ENCODE data around the gene PKN1. TPM values are rescaled to one million over a fixed set of nuclear protein-coding genes. Genes with fewer than 3 reads are reported as not detected.

Gene PKN1
- total and polyA plus RNA-seq, 9 of the 15 experiments (the other 6 are each of a cell fraction or from before 2014, with no cell fraction given) = 0.30 to 228 (median 77.5) TPM

GRCh38 chr19:14497228-14497921 is 64.3 kb downstream of the PKN1 start (continued):
- TF ChIP-seq CHD7 (IDR thresholded peaks at IDR 0.05; ENCODE audit: low read depth, low read length) (no peak), THRAP3 (IDR thresholded peaks at IDR 0.05; ENCODE audit: borderline replicate concordance) (no peak), ZNF551 (CRISPR knock-in tag; IDR thresholded peaks at IDR 0.05) (no peak), ZKSCAN1 (IDR thresholded peaks at IDR 0.05; ENCODE audit: low read depth, low read length) (no peak), FOXP4 (CRISPR knock-in tag; IDR thresholded peaks at IDR 0.05; ENCODE audit: borderline replicate concordance) (no peak), EWSR1 (IDR thresholded peaks at IDR 0.05; ENCODE audit: borderline replicate concordance, low read depth, partially characterized antibody) (no peak), MTA1 (IDR thresholded peaks at IDR 0.05; ENCODE audit: borderline replicate concordance) (no peak), TEAD1 (CRISPR knock-in tag; IDR thresholded peaks at IDR 0.05) (0 out of 4 replicates have a peak, but pooled peaks of 1 of the 2 experiments have one; percentile 35), ZKSCAN8 (CRISPR knock-in tag; IDR thresholded peaks at IDR 0.05) (no peak), TSC22D4 (tag; IDR thresholded peaks at IDR 0.05) (no peak), ZNF143 (CRISPR knock-in tag; IDR thresholded peaks at IDR 0.05) (peak; percentile 67), SRSF3 (IDR thresholded peaks at IDR 0.05; ENCODE audit: insufficient read depth, low read length) (no peak), FOXK1 (CRISPR knock-in tag; IDR thresholded peaks at IDR 0.05; ENCODE audit: borderline replicate concordance) (no peak), SPI1 (IDR thresholded peaks at IDR 0.05; ENCODE audit: borderline replicate concordance, low read depth, low read length) (peak; percentile 15; the same call in 1 of the 2 replicates)
